Choroid plexus epithelial cell (primary cell): ENCODE results near the gene GAS1.

Experiments
- DNase-seq: peaks from one replicate; pipeline ENCODE4 v3.0.0-alpha.2; 2010; ENCODE audit warnings: low read depth
- H3K4me3 ChIP-seq: 2 replicates; pipeline ENCODE4 v1.5.1; 2011; ENCODE audit warnings: low read depth, mild to moderate bottlenecking, control low read depth, low read length, moderate library complexity
- TF ChIP-seq, protein P1 (sequence below): conservative IDR thresholded peaks from 2 replicates; pipeline ENCODE4 v1.5.1; 2011; ENCODE audit warnings: low read depth, mild to moderate bottlenecking, control low read depth, inconsistent platforms, low read length, moderate library complexity

GAS1 gene, protein sequence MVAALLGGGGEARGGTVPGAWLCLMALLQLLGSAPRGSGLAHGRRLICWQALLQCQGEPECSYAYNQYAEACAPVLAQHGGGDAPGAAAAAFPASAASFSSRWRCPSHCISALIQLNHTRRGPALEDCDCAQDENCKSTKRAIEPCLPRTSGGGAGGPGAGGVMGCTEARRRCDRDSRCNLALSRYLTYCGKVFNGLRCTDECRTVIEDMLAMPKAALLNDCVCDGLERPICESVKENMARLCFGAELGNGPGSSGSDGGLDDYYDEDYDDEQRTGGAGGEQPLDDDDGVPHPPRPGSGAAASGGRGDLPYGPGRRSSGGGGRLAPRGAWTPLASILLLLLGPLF

DNA sequence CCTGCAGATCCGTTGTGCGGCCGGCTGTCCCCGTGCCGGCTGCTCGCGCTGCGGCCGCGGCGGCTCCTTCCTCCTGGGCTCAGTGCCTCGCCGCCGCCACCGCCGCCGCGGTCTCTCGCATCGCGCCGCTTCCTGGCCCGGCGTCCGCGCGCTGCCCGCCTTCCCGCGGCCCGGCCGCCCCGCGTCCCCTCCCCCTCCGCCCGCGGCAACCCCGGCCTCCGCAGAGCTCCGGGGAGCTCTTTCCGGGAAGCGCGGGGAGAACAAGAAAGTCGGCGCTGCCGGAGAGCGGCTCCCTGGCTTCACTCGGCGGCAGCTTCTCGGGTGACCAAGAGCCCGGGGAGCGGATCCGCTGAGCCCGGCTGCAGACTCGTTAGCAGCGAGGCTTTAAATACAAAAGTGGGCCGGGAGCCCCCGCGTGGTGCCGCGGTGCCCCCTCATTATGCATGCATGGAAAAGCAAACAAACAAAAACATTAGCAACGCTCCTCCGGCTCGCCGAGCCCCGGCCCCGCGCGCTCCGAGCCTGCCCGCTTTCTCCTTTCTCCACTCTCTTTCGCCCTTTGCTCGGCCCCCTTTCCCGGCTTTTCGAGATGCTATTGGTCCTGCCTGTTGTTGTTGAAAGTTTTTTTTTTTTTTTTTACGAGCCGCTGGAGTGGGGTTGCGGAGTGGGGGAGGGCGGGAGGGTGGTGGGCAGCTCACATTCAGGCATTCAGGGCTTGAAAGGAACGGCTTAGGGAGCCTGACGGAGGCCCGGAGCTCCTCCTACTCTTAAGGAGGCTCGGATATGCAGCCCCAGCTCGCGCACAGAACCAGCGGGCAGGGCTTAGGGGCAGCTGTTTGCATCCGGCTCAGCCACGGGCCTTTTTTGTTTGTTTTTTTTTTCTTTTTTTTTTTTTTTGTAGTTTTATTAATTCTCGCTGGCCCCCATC, at the start of gene GAS1:
Gene GAS1, minus strand, starts transcription at position 361 of the 928 bp plus-strand sequence. CDS start 727 bp downstream, outside the sequence.
- TF ChIP-seq, protein P1, sequence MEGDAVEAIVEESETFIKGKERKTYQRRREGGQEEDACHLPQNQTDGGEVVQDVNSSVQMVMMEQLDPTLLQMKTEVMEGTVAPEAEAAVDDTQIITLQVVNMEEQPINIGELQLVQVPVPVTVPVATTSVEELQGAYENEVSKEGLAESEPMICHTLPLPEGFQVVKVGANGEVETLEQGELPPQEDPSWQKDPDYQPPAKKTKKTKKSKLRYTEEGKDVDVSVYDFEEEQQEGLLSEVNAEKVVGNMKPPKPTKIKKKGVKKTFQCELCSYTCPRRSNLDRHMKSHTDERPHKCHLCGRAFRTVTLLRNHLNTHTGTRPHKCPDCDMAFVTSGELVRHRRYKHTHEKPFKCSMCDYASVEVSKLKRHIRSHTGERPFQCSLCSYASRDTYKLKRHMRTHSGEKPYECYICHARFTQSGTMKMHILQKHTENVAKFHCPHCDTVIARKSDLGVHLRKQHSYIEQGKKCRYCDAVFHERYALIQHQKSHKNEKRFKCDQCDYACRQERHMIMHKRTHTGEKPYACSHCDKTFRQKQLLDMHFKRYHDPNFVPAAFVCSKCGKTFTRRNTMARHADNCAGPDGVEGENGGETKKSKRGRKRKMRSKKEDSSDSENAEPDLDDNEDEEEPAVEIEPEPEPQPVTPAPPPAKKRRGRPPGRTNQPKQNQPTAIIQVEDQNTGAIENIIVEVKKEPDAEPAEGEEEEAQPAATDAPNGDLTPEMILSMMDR: peak; percentile 4
- peak; percentile 99 for DNase-seq

DNA sequence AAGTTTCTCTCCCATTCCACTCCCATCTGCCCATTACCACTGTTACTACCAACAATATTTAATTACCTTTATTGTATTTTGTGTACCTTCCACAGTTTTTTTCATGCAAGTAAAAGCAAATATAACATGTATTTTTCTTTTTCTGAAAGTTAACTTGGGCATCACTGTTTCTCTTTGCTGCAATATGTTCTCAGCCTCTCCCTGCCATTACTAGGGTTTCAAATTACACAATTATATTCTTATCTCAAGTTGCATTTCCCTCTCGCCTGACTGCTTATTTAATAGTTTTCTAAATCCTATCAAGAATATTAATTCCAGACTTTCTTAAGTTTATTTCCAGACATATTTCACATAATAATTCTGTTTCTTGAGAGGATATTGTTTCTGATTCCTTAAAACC, 46.9 kb upstream of the GAS1 start:
- no peak overlapping the region for H3K4me3 ChIP-seq
- peak; percentile 43 for DNase-seq
- TF ChIP-seq, protein P1: no peak

More for the DNA sequence above, at the start of gene GAS1:
- H3K4me3 ChIP-seq: peak within 1 kb of the TSS; percentile 72

DNA sequence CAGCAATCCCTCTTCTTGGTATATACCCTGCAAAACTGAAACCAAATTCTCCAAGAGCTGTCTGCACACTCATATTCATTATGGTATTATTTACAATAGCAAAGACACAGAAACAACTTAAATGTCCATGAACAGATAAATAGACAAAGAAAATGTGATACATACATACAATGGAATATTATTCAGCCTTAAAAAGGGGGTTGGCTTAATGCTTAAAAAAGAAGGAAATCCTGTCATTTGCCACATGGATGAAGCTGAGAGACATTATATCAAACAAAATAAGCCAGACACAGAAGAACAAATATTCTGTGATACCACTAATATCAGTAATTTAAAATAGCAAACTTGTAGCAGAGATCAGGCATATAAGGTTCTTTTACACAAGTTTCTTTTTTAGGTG, 46.5 kb upstream of the GAS1 start:
- TF ChIP-seq, protein P1: no peak
- DNase-seq: no peak
- no peak overlapping the region for H3K4me3 ChIP-seq

DNA sequence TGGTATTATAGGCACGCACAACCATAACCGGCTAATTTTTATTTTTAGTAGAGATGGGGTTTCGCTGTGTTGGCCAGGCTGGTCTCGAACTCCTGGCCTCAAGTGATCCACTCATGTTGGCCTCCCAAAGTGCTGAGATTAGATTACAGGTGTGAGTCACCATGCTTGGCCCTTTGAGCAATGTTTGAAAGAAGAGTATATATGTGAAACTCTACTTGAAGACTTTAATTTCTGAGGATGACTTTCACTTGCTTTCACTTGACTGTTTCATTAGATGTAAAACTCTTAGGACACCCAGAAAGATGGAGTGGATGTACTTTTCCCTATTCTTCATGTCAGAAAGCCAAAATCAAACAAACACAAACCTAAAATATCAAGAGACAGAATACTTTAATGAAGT, 43.8 kb upstream of the GAS1 start:
- no peak for DNase-seq
- TF ChIP-seq, protein P1: no peak

DNA sequence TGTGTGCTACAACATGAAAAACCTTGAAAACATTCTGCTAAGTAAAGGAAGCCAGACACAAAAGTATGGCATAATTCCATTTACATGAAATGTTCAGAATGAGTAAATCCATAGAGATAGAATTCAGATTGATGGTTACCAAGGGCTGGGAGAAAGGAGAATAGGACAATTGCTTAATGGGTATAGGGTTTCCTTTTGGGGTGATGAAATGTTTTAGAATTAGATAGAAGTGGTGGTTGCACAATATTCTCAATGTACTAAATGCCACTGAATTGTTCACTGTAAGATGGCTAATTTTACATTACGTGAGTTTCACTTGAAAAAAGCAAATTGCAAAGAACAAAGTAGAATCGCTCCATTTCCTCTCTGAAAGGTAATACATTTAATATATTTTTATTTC, 43.0 kb upstream of the GAS1 start:
- TF ChIP-seq, protein P1: no peak
- DNase-seq: peak; percentile 81
- no peak overlapping the region for H3K4me3 ChIP-seq

More for the DNA sequence above, 43.8 kb upstream of the GAS1 start:
- H3K4me3 ChIP-seq: no peak overlapping the region

DNA sequence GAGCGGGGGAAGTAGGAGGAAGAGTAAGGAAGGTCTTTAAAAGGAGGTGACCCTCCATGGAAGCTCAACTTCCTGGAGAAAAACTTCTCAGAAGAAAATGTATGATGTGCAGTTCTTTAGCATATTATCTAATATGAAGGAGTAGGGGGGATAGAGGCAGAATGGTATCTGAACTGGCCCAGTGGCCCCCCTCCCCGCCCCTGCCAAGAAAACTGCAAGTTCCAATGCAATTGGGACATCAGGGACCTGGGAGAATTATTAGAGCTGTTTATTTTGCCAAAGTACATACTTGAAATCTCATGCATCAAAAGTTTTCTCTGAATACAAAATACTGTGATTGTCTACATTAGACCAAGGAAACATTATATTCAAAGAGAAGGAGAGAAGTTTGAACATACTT, 40.6 kb upstream of the GAS1 start:
- H3K4me3 ChIP-seq: no peak overlapping the region
- no peak for DNase-seq
- TF ChIP-seq, protein P1: no peak
